A549 (cell line): ENCODE results near the gene NCLN. TPM values are rescaled to one million over a fixed set of nuclear protein-coding genes. Genes with fewer than 3 reads are reported as not detected.
"Not testable (repeated sequence)": the region's sequence is repeated elsewhere in the genome, so short reads cannot be mapped to it uniquely, and the experiment has no call there.

ENCODE experiments used
- ATAC-seq, 2 experiments: fragments of 200-7000 bp in 1 of 2; fragments of >200 bp in 1 of 2; cut with Nextera tagmentation in 1 of 2; cut with Tn5 transposase in 1 of 2; 3 replicates each; pipeline versions ENCODE4 v1.8.0 to v1.9.1; 2018 to 2020; ENCODE audit warnings: mild to moderate bottlenecking in 1 of 2, moderate library complexity in 1 of 2
- CTCF ChIA-PET: fragments of 300-600 bp; sonication (Branson Sonifier 250); formaldehyde crosslinking; extraction: SDS; loops from one replicate; lab custom pipeline; 2021; ENCODE audit warnings: antibody characterized with exemption, inconsistent platforms; lab: Yijun Ruan, JAX
- POLR2A ChIA-PET: fragments of 350-600 bp; formaldehyde crosslinking; extraction: SDS; loops from one replicate; lab custom pipeline; 2021; ENCODE audit warnings: antibody characterized with exemption, inconsistent platforms; lab: Yijun Ruan, JAX
- DNase-seq, 2 experiments: peaks; one replicate each; pipeline versions ENCODE4 v3.0.0 to v3.0.0-alpha.2; 2011 to 2016; ENCODE audit warnings: low read depth in 1 of 2, low spot score in 1 of 2
- FAIRE-seq: peaks from 2 replicates; lab custom pipeline; 2011; peaks lifted over from hg19 to GRCh38; lab: Jason Lieb, UNC
- H3K27ac ChIP-seq, 2 experiments: fragments of >200 bp; sonication (Bioruptor Twin); formaldehyde crosslinking; 3 replicates each; pipeline ENCODE4 v1.5.1; 2016 to 2017
- H3K4me1 ChIP-seq: fragments of >200 bp; sonication (Bioruptor Twin); formaldehyde crosslinking; 3 replicates; pipeline ENCODE4 v1.6.1; 2016
- H3K4me2 ChIP-seq: fragments of >200 bp; sonication (Bioruptor Twin); formaldehyde crosslinking; 3 replicates; pipeline ENCODE4 v1.6.1; 2016
- H3K4me3 ChIP-seq: fragments of >200 bp; sonication (Bioruptor Twin); formaldehyde crosslinking; 3 replicates; pipeline ENCODE4 v1.5.1; 2016
- H3K9me3 ChIP-seq: fragments of >200 bp; sonication (Bioruptor Twin); formaldehyde crosslinking; 3 replicates; pipeline ENCODE4 v1.6.1; 2016
- CBX2 ChIP-seq: fragments of 200-600 bp; sonication (generic); IDR thresholded peaks from 2 replicates; pipeline ENCODE4 v1.6.1; 2016; ENCODE audit warnings: low read depth, mild to moderate bottlenecking, borderline replicate concordance
- ESRRA ChIP-seq: fragments of 150-350 bp; IDR thresholded peaks from 2 replicates; pipeline ENCODE4 v1.6.1; 2014; ENCODE audit warnings: mild to moderate bottlenecking, low read length, borderline replicate concordance
- FOSB ChIP-seq: fragments of 250-450 bp; sonication (Bioruptor Pico); IDR thresholded peaks from 2 replicates; pipeline ENCODE4 v1.5.0; 2020; ENCODE audit warnings: mild to moderate bottlenecking, moderate library complexity
- FOSL2 ChIP-seq, 2 experiments: fragments of 450-650 bp in 1 of 2; fragments of >200 bp in 1 of 2; sonication (Bioruptor Twin) in 1 of 2; formaldehyde crosslinking; IDR thresholded peaks; 2 replicates each; pipeline versions ENCODE4 v1.5.0 to v1.6.1; 2016 to 2020; ENCODE audit warnings: mild to moderate bottlenecking in 1 of 2, moderate library complexity in 1 of 2
- HDAC2 ChIP-seq: fragments of 200-600 bp; sonication (generic); IDR thresholded peaks from 2 replicates; pipeline ENCODE4 v1.6.1; 2016
- HEYL ChIP-seq: fragments of 250-450 bp; sonication (Bioruptor Pico); IDR thresholded peaks from 2 replicates; pipeline ENCODE4 v1.8.0; 2021; ENCODE audit warnings: mild to moderate bottlenecking, moderate library complexity
- HOXB13 ChIP-seq: fragments of 250-450 bp; sonication (Bioruptor Pico); IDR thresholded peaks from 2 replicates; pipeline ENCODE4 v1.5.0; 2020; ENCODE audit warnings: low read depth, mild to moderate bottlenecking, moderate library complexity
- JUN ChIP-seq, 2 experiments: fragments of >200 bp; sonication (Bioruptor Twin); formaldehyde crosslinking; IDR thresholded peaks; 2 replicates in 1 of 2; 3 replicates in 1 of 2; pipeline ENCODE4 v1.6.1; 2016 to 2017
- NPAS2 ChIP-seq: fragments of 250-450 bp; sonication (Bioruptor Pico); IDR thresholded peaks from 2 replicates; pipeline ENCODE4 v1.8.0; 2022; ENCODE audit warnings: mild to moderate bottlenecking, moderate library complexity, borderline replicate concordance
- NR3C1 ChIP-seq: fragments of >200 bp; sonication (Bioruptor Twin); formaldehyde crosslinking; IDR thresholded peaks from 3 replicates; pipeline ENCODE4 v1.6.1; 2017
- POLR2AphosphoS2 ChIP-seq: conservative IDR thresholded peaks from 2 replicates; pipeline ENCODE4 v1.6.1; 2012; ENCODE audit warnings: low read length, improper control_type of control experiment, inconsistent platforms
- RARB ChIP-seq: fragments of 250-450 bp; sonication (Bioruptor Pico); IDR thresholded peaks from 2 replicates; pipeline ENCODE4 v1.8.0; 2021; ENCODE audit warnings: mild to moderate bottlenecking, moderate library complexity
- RCOR1 ChIP-seq: fragments of 150-350 bp; IDR thresholded peaks from 2 replicates; pipeline ENCODE4 v1.6.1; 2014; ENCODE audit warnings: antibody characterized with exemption, low read length, low read depth
- RFX5 ChIP-seq: fragments of 450-650 bp; IDR thresholded peaks from 2 replicates; pipeline ENCODE4 v1.7.1; 2014; ENCODE audit warnings: antibody characterized with exemption, mild to moderate bottlenecking, moderate library complexity
- WGBS: methylation state at CpG from one replicate; pipeline ENCODE4 v1.1.6; 2017; ENCODE audit errors: missing lambda C conversion rate; 5-methylcytosine and 5-hydroxymethylcytosine counted together
- polyA plus RNA-seq, 4 experiments: library from polyadenylated mRNA; depleted of rRNA in 3 of 4; stranded (reverse); fragments of >200 nt; fragmentation: RNase III in 1 of 4; extraction: RNeasy Plus Mini Kit Qiagen cat#74134 plus additional on column Dnase treatment in 1 of 4; gene quantifications; 2 replicates in 3 of 4; 3 replicates in 1 of 4; pipeline ENCODE4 v1.2.3, GENCODE V29; 2011 to 2017
- TF ChIP-seq, protein P1 (sequence below): fragments of >200 bp; sonication (Bioruptor Twin); formaldehyde crosslinking; IDR thresholded peaks from 2 replicates; pipeline ENCODE4 v1.6.1; 2016
- TF ChIP-seq, protein P2 (sequence below): fragments of 200-600 bp; sonication (generic); IDR thresholded peaks from 2 replicates; pipeline ENCODE4 v1.6.1; 2016; ENCODE audit warnings: antibody characterized with exemption, mild to moderate bottlenecking, moderate library complexity

The NCLN gene
- polyA plus RNA-seq, 2 of the 4 experiments (the other 2 are of a cell fraction): 22.8 to 58.5 TPM

DNA sequence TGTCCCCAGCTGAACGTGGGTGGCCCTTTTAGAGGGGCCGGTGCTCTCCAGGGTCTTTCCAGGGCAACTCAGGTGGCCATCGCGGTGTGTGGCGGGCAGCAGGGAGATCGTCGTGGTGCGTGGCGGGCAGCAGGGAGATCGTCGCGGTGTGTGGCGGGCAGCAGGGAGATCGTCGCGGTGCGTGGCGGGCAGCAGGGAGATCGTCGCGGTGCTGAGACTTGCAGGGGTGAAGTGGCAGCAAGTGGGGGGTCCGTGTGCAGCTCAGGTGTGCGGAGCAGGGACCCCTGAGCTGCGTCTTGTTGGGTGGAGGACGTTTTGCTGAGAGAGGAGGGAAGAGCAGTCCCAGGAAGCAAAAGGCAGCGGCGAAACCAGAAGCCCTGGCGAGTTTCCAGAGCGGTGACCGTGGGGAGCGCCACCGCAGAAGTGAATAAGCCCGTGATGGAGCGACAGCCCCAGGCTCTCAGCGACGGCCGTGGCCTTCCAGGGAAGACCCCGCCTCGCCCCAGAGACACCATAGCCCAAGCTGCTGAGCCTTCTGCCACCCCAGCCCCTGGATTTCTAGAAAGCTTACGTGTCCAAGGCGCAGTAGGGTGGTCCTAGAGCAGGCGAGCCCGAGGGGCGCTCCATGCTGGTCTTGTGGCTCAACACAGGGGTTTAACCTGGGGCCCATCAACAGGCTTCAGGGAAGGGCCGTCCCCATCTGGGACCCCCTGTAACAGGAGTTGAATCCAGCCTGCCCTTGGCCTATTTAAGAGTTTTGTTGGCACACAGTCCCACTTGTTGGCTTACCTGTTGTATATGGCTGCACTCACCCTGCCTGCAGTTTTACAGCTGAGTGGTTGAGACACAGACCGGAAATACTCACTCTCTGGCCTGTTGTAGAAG lies 5.4 kb downstream of the NCLN start:
- H3K4me2 ChIP-seq: no peak overlapping the region
- no peaks in the 10 kb centered on the region for H3K9me3 ChIP-seq
- TF ChIP-seq RFX5 (no peak), HOXB13 (no peak), ESRRA (no peak), FOSB (no peak)
- TF ChIP-seq, protein P1, sequence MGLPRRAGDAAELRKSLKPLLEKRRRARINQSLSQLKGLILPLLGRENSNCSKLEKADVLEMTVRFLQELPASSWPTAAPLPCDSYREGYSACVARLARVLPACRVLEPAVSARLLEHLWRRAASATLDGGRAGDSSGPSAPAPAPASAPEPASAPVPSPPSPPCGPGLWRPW: no peak
- WGBS: 90% methylated on average over 37 of the region's 46 CpGs
- no peak overlapping the region for H3K27ac ChIP-seq
- ChIA-PET POLR2A (no interaction called here), CTCF (interaction anchor here (0.6 to 2.0 kb wide), 3 partner anchors 20 to 62 kb away, joined by 3 to 6 read pairs (median 3); no protein-coding TSS in a partner anchor)
- FAIRE-seq: no peak
- no peak for ATAC-seq
- no peak for DNase-seq
- H3K4me3 ChIP-seq: no peak overlapping the region
- peaks cover 11% of the 10 kb centered on the region for H3K4me1 ChIP-seq

DNA sequence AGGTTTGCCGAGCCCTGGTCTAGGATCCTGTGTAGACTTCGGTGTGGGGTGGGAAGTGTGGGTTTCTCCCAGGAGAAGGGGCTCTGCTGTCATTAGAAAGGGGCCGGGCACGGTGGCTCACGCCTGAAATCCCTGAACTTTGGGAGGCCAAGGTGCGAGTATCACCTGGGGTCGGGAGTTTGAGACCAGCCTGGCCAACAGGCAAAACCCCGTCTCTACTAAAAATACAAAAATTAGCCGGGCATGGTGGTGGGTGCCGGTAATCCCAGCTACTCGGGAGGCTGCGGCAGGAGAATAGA lies 6.0 kb downstream of the NCLN start:
- H3K27ac ChIP-seq, ATAC-seq, DNase-seq, H3K4me3 ChIP-seq, H3K9me3 ChIP-seq, FAIRE-seq, H3K4me2 ChIP-seq, POLR2A ChIA-PET: not testable (repeated sequence)
- CTCF ChIA-PET: interaction anchor here (0.6 to 2.0 kb wide), 3 partner anchors 20 to 62 kb away, joined by 3 to 6 read pairs (median 3); no protein-coding TSS in a partner anchor
- peaks cover 11% of the 10 kb centered on the region for H3K4me1 ChIP-seq
- 92% methylated on average over 12 of the region's 12 CpGs for WGBS

DNA sequence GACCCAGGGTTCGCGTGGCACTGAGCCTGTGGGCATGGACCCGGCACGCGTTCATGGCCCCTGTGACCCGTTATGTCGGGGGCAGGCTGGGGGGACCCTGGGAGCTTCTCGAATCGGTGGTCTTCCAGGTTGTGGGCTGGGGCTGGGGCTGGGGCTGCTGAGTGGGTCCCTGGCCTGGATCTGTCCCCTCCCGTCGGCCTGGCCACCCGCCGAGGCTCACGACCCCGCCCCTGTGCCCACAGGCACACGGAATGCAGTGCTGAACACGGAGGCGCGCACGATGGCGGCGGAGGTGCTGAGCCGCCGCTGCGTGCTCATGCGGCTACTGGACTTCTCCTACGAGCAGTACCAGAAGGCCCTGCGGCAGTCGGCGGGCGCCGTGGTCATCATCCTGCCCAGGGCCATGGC lies 6.5 kb downstream of the NCLN start:
- DNase-seq: no peak
- H3K27ac ChIP-seq: no peak overlapping the region
- no peak overlapping the region for H3K4me3 ChIP-seq
- peaks cover 7% of the 10 kb centered on the region for H3K4me1 ChIP-seq
- ChIA-PET POLR2A (no interaction called here), CTCF (interaction anchor here (0.6 to 2.0 kb wide), 3 partner anchors 19 to 63 kb away, joined by 3 to 6 read pairs (median 3); no protein-coding TSS in a partner anchor)
- no peak overlapping the region for H3K4me2 ChIP-seq
- ATAC-seq: no peak
- WGBS: 95% methylated on average over 4 of the region's 32 CpGs
- no peak for FAIRE-seq
- TF ChIP-seq POLR2AphosphoS2: no peak
- TF ChIP-seq HDAC2: no peak
- TF ChIP-seq HEYL (CRISPR knock-in tag): no peak
- no peak for TF ChIP-seq FOSB
- TF ChIP-seq CBX2: no peak
- no peak for TF ChIP-seq JUN (IDR thresholded peaks at IDR 0.05)
- TF ChIP-seq, protein P2, sequence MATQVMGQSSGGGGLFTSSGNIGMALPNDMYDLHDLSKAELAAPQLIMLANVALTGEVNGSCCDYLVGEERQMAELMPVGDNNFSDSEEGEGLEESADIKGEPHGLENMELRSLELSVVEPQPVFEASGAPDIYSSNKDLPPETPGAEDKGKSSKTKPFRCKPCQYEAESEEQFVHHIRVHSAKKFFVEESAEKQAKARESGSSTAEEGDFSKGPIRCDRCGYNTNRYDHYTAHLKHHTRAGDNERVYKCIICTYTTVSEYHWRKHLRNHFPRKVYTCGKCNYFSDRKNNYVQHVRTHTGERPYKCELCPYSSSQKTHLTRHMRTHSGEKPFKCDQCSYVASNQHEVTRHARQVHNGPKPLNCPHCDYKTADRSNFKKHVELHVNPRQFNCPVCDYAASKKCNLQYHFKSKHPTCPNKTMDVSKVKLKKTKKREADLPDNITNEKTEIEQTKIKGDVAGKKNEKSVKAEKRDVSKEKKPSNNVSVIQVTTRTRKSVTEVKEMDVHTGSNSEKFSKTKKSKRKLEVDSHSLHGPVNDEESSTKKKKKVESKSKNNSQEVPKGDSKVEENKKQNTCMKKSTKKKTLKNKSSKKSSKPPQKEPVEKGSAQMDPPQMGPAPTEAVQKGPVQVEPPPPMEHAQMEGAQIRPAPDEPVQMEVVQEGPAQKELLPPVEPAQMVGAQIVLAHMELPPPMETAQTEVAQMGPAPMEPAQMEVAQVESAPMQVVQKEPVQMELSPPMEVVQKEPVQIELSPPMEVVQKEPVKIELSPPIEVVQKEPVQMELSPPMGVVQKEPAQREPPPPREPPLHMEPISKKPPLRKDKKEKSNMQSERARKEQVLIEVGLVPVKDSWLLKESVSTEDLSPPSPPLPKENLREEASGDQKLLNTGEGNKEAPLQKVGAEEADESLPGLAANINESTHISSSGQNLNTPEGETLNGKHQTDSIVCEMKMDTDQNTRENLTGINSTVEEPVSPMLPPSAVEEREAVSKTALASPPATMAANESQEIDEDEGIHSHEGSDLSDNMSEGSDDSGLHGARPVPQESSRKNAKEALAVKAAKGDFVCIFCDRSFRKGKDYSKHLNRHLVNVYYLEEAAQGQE: no peak
- no peak for TF ChIP-seq RCOR1
- TF ChIP-seq NPAS2 (CRISPR knock-in tag): no peak
- TF ChIP-seq FOSL2 (IDR thresholded peaks at IDR 0.05): no peak
- no peak for TF ChIP-seq FOSL2 (CRISPR knock-in tag; IDR thresholded peaks at IDR 0.05)
- TF ChIP-seq NR3C1: no peak
- TF ChIP-seq RARB (CRISPR knock-in tag): no peak
- TF ChIP-seq, all 56 proteins: peak for 0
- no peaks in the 10 kb centered on the region for H3K9me3 ChIP-seq
